ENCODE results near the gene SDK2.

DNA sequence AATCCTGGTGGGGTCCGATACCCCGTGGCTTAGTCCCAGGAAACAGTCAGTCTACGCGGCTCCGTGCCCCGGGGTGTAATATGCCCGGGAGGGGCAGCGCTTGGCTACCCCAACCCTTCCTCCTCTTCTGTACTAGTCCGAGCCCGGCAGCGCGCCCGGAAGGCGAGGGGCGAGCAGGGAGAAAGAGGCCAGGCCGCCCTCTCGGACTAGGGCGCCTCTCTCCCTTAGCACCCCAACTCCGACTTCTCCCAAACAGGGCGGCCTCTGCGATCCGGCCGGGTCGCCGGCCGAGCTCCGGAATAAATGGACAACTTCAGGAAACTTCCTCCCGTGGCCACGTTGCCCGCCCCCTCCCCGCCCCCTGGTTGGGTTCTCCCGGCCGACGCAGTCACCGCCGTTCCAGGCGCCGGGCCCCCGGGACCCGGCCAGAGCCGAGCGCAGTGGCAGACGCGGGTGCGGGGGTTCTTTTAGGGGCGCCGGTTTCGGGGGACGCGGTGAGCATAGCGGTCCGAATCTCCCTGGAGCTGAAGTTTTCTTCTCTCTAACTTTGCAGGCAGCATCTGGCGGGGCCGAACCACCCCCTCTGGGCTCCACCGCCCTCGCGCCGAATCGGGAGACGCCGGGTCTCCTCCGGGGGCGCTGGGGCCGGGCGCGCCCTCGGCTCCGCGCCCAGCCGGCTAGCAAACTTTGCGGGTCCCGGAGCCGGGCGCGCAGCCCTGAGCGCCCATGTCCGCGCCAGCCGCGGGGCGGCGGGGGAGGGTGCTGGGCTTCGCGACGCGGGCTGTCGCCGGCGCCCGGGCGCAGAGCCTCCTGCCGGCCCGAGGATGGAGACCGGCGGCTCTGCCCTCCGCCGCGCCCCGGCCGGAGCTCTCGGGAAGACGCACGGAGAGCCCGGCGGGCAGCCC is at the start of gene SDK2:
- TF ChIP-seq GATA2 (IDR thresholded peaks at IDR 0.05; ENCODE audit: low read depth, low read length) (no peak), GATA3 (IDR thresholded peaks at IDR 0.05; ENCODE audit: low read depth, low read length) (no peak)

Data from SH-SY5Y (cell line).